HG03060 (cell line): ENCODE results near the gene EFEMP2.
"Not testable (repeated sequence)": the region's sequence is repeated elsewhere in the genome, so short reads cannot be mapped to it uniquely, and the experiment has no call there.

Experiments used
- ATAC-seq: cut with Tn5 transposase; IDR thresholded peaks from one replicate; pipeline ENCODE4 v1.9.1; 2021; ENCODE audit warnings: low read depth, moderate number of reproducible peaks; ENCODE audit not compliant: unreplicated experiment

Gene EFEMP2

GRCh38 chr11:65856689-65857499, 15.7 kb downstream of the EFEMP2 start:
- no peak for ATAC-seq

GRCh38 chr11:65855927-65856363, 16.7 kb downstream of the EFEMP2 start:
- no peak for ATAC-seq

- no peak for ATAC-seq
Observed at GRCh38 chr11:65854852-65855837, 17.5 kb downstream of the EFEMP2 start.

- no peak for ATAC-seq
Observed at GRCh38 chr11:65854161-65854592, 18.4 kb downstream of the EFEMP2 start.

GRCh38 chr11:65853246-65853979, 19.2 kb downstream of the EFEMP2 start:
- ATAC-seq, result no peak

GRCh38 chr11:65852508-65853245, 19.9 kb downstream of the EFEMP2 start:
- no peak for ATAC-seq

GRCh38 chr11:65851811-65852507, 20.6 kb downstream of the EFEMP2 start:
- ATAC-seq, result no peak

- no peak for ATAC-seq
Observed at GRCh38 chr11:65851083-65851579, 21.5 kb downstream of the EFEMP2 start.

- no peak for ATAC-seq
Observed at GRCh38 chr11:65850217-65851082, 22.1 kb downstream of the EFEMP2 start.

GRCh38 chr11:65849771-65850216, 22.8 kb downstream of the EFEMP2 start:
- no peak for ATAC-seq

- ATAC-seq, result no peak
Observed at GRCh38 chr11:65849366-65849765, 23.2 kb downstream of the EFEMP2 start.

GRCh38 chr11:65848693-65849092, 23.9 kb downstream of the EFEMP2 start:
- ATAC-seq, result not testable (repeated sequence)

GRCh38 chr11:65847746-65848145, 24.9 kb downstream of the EFEMP2 start:
- no peak for ATAC-seq

GRCh38 chr11:65844231-65844872, 28.2 kb downstream of the EFEMP2 start:
- ATAC-seq, result no peak

- no peak for ATAC-seq
Observed at GRCh38 chr11:65843811-65844210, 28.8 kb downstream of the EFEMP2 start.

GRCh38 chr11:65842144-65842543, 30.5 kb downstream of the EFEMP2 start:
- ATAC-seq, result no peak

GRCh38 chr11:65834202-65834601, 38.4 kb downstream of the EFEMP2 start:
- no peak for ATAC-seq
